ENCODE results near the gene CYP2C19.

Gene CYP2C19

DNA sequence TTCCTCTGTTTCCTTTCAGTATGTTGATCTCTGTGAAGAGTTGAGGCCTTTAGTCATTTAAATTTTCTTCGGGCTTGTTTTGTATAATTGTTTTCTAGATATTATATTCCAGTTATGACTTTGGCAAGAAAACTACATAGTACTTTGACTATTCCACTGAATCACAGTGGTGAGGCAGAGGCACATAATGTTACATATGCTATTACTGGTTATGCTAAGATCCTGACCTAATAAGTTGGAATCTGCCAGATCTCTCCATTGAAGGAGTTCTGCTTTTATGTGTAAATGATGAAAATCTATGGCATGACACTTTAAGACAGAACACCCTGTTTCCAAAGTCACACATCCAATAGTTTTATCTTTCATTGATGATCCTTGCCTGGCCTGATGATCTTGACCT lies 83.7 kb downstream of the CYP2C19 start:
- TF ChIP-seq, protein P1, sequence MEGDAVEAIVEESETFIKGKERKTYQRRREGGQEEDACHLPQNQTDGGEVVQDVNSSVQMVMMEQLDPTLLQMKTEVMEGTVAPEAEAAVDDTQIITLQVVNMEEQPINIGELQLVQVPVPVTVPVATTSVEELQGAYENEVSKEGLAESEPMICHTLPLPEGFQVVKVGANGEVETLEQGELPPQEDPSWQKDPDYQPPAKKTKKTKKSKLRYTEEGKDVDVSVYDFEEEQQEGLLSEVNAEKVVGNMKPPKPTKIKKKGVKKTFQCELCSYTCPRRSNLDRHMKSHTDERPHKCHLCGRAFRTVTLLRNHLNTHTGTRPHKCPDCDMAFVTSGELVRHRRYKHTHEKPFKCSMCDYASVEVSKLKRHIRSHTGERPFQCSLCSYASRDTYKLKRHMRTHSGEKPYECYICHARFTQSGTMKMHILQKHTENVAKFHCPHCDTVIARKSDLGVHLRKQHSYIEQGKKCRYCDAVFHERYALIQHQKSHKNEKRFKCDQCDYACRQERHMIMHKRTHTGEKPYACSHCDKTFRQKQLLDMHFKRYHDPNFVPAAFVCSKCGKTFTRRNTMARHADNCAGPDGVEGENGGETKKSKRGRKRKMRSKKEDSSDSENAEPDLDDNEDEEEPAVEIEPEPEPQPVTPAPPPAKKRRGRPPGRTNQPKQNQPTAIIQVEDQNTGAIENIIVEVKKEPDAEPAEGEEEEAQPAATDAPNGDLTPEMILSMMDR (IDR thresholded peaks at IDR 0.05; ENCODE audit: low read depth, low read length, missing control alignments), result no peak
- H3K4me3 ChIP-seq (replicated peaks; ENCODE audit: low read depth, low read length), result no peak overlapping the region
- DNase-seq (ENCODE audit: extremely low read depth, low read depth), result no peak

DNA sequence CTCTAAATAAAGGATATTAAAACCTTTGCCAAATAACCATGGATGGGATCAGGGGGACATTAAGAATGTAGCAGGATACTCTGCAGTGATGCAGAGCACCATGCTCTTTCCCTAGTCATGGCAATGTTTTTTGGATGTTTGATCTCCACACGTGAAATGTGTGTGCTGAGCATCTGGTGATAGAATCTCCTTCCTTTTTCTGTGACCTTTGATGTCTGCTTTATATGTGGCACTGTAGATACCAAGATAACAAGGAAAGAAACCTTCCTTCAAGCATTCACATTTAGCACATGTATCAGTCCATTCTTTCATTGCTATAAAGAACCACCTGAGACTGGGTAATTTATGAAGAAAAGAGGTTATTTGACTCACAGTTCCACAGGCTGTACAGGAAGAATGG lies 88.3 kb downstream of the CYP2C19 start:
- H3K4me3 ChIP-seq (replicated peaks; ENCODE audit: low read depth, low read length), result no peak overlapping the region
- DNase-seq (ENCODE audit: extremely low read depth, low read depth), result no peak
- TF ChIP-seq, protein P1 (IDR thresholded peaks at IDR 0.05; ENCODE audit: low read depth, low read length, missing control alignments), result no peak

DNA sequence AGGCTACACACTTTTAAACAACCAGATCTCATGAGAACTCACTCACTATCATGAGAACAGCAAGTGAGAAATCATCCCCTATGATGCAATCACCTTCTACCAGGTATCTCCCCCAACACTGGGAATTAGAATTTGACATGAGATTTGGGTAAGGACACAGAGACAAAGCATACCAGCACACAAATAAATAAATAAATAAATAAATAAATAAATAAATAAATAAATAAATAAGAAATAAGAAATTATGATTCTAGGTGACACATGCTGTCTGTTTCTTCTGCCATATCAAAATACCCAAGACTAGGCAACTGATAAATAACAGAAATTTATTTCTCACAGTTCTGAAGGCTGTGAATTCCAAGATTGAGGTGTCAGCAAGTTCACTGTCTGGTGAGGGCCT lies 88.8 kb downstream of the CYP2C19 start:
- TF ChIP-seq, protein P1 (IDR thresholded peaks at IDR 0.05; ENCODE audit: low read depth, low read length, missing control alignments), result no peak
- H3K4me3 ChIP-seq (replicated peaks; ENCODE audit: low read depth, low read length), result no peak overlapping the region
- no peak for DNase-seq (ENCODE audit: extremely low read depth, low read depth)

DNA sequence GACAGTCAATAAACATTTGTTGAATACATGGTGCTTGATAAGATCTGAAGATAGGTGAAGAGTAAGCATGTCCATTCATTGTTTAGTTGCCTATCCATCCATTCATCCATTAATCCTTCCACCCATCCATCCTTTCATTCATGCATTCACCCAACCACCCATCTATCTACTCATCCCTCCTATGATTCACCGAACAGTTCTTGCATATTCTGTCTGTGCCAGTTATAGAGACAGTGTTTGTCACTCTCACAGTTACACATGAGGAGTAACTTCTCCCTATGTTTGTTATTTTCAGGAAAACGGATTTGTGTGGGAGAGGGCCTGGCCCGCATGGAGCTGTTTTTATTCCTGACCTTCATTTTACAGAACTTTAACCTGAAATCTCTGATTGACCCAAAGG lies 90.0 kb downstream of the CYP2C19 start:
- TF ChIP-seq, protein P1 (IDR thresholded peaks at IDR 0.05; ENCODE audit: low read depth, low read length, missing control alignments), result no peak
- no peak for DNase-seq (ENCODE audit: extremely low read depth, low read depth)
- H3K4me3 ChIP-seq (replicated peaks; ENCODE audit: low read depth, low read length), result no peak overlapping the region

- H3K4me3 ChIP-seq (replicated peaks; ENCODE audit: low read depth, low read length), result no peak overlapping the region
- TF ChIP-seq, protein P1 (IDR thresholded peaks at IDR 0.05; ENCODE audit: low read depth, low read length, missing control alignments), result no peak
- DNase-seq (ENCODE audit: extremely low read depth, low read depth), result no peak
Observed at GRCh38 chr10:94853065-94853464, 90.6 kb downstream of the CYP2C19 start.

DNA sequence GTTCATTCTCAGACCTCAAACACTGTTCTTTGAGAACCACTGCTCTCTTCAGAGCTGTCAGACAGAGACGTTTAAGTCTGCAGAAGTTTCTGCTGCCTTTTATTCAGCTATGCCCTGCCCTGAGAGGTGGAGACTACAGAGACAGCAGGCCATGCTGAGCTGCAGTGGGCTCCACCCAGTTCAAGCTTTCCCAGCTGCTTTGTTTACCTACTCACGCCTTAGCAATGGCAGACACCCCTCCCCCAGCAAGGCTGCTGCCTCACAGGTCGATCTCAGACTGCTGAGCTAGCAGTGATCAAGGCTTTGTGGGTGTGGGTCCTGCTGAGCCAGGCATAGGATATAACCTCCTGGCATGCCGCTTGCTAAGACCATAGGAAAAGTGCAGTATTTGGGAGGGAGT lies 95.5 kb downstream of the CYP2C19 start:
- H3K4me3 ChIP-seq (replicated peaks; ENCODE audit: low read depth, low read length), result no peak overlapping the region
- TF ChIP-seq, protein P1 (IDR thresholded peaks at IDR 0.05; ENCODE audit: low read depth, low read length, missing control alignments), result no peak
- DNase-seq (ENCODE audit: extremely low read depth, low read depth), result no peak

DNA sequence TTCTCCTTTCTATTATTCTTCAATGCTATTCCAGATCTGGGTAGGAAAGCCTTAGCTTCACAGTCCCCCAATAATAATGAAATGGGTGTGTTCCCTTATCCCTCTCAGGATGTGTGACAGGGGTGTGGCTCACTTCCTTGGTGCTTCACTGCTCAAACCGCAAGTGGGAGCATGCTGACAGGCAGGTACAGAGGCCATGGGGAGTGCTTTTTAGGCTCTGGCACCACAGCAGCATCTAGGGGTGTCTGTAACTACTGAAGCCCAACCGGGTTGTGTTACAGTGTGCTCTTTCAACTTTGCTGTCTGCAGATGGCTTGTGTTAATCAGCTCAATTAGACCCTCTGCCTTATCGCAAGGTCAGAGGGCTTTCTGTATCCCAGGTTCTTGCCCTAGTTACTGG lies 96.6 kb downstream of the CYP2C19 start:
- no peak overlapping the region for H3K4me3 ChIP-seq (replicated peaks; ENCODE audit: low read depth, low read length)
- TF ChIP-seq, protein P1 (IDR thresholded peaks at IDR 0.05; ENCODE audit: low read depth, low read length, missing control alignments), result no peak
- DNase-seq (ENCODE audit: extremely low read depth, low read depth), result no peak

Measured in HFF-Myc (cell line).